Neural crest cell (in vitro differentiated cells): ENCODE results near the gene CLCC1. TPM values are rescaled to one million over a fixed set of nuclear protein-coding genes. Genes with fewer than 3 reads are reported as not detected.

Source experiments
- DNase-seq: peaks from one replicate; pipeline ENCODE4 v3.0.0; 2021; ENCODE audit warnings: low read depth, mixed read lengths, low spot score
- H3K27ac Mint-ChIP-seq: one replicate; pipeline ENCODE4 v1.8.0; 2021; ENCODE audit warnings: mild to moderate bottlenecking, mixed read lengths; ENCODE audit not compliant: unreplicated experiment
- H3K27me3 Mint-ChIP-seq: 2 replicates; pipeline ENCODE4 v1.8.0; 2021; ENCODE audit warnings: low read depth, mild to moderate bottlenecking, mixed read lengths
- H3K36me3 Mint-ChIP-seq: 2 replicates; pipeline ENCODE4 v1.8.0; 2021; ENCODE audit warnings: low read depth, mild to moderate bottlenecking, mixed read lengths
- H3K4me1 Mint-ChIP-seq: 2 replicates; pipeline ENCODE4 v1.8.0; 2021; ENCODE audit warnings: mixed read lengths
- H3K4me3 Mint-ChIP-seq: one replicate; pipeline ENCODE4 v1.8.0; 2021; ENCODE audit warnings: mild to moderate bottlenecking, mixed read lengths
- H3K9me3 Mint-ChIP-seq: 2 replicates; pipeline ENCODE4 v1.8.0; 2021; ENCODE audit warnings: mixed read lengths
- CTCF ChIP-seq: fragments of 200-600 bp; sonication (generic); conservative IDR thresholded peaks from 2 replicates; pipeline ENCODE4 v1.5.0; 2021; ENCODE audit warnings: antibody characterized with exemption, mild to moderate bottlenecking
- total RNA-seq: library from RNA; stranded (reverse); gene quantifications from 2 replicates; pipeline ENCODE4 v1.2.1, GENCODE V29; 2021

CLCC1 gene
- total RNA-seq, 1 donor from 2014 or later: 42.7 TPM

- no peaks in the 10 kb centered on the region for H3K9me3 Mint-ChIP-seq
- H3K36me3 Mint-ChIP-seq: peaks cover 3% of the 10 kb centered on the region
- no peaks in the 10 kb centered on the region for H3K27me3 Mint-ChIP-seq
- H3K27ac Mint-ChIP-seq: no peak overlapping the region
- no peak overlapping the region for H3K4me3 Mint-ChIP-seq
- H3K4me1 Mint-ChIP-seq: no peaks in the 10 kb centered on the region
- no peak for TF ChIP-seq CTCF
- no peak for DNase-seq
Measured at GRCh38 chr1:108916788-108917187, 46.5 kb downstream of the CLCC1 start.

Other genes with a start within 250 kb of the CLCC1 start
- gene STXBP3, start 216.8 kb downstream of the CLCC1 start, total RNA-seq: 31.5 and 32.2 TPM in 2 replicates
- 1.0 and 1.4 TPM in 2 replicates for gene AKNAD1, start 106.4 kb downstream of the CLCC1 start, total RNA-seq
- gene GPSM2, start 86.5 kb downstream of the CLCC1 start, total RNA-seq: 29.0 and 33.8 TPM in 2 replicates
- 18.0 and 19.0 TPM in 2 replicates for gene WDR47, start 78.6 kb upstream of the CLCC1 start, total RNA-seq
- 22.4 and 24.9 TPM in 2 replicates for gene TAF13, start 112.5 kb upstream of the CLCC1 start, total RNA-seq
- 26.1 and 28.4 TPM in 2 replicates for gene TMEM167B, start 127.3 kb upstream of the CLCC1 start, total RNA-seq
- 0.64 and 0.70 TPM in 2 replicates for gene ELAPOR1, start 150.6 kb upstream of the CLCC1 start, total RNA-seq